Chondrocyte (in vitro differentiated cells): Measurements from ENCODE around the gene MTFR1L. TPM values are rescaled to one million over a fixed set of nuclear protein-coding genes. Genes with fewer than 3 reads are reported as not detected.

ENCODE experiments used
- DNase-seq: peaks from one replicate; pipeline ENCODE4 v3.0.0; 2021; ENCODE audit warnings: mixed read lengths, low spot score
- H3K27ac Mint-ChIP-seq: one replicate; pipeline ENCODE4 v1.8.0; 2021; ENCODE audit warnings: mild to moderate bottlenecking, moderate library complexity, mixed read lengths; ENCODE audit not compliant: unreplicated experiment
- H3K27me3 Mint-ChIP-seq: 2 replicates; pipeline ENCODE4 v1.8.0; 2021; ENCODE audit warnings: low read depth, mixed read lengths
- H3K36me3 Mint-ChIP-seq: 2 replicates; pipeline ENCODE4 v1.8.0; 2021; ENCODE audit warnings: low read depth, mixed read lengths
- H3K4me1 Mint-ChIP-seq: 2 replicates; pipeline ENCODE4 v1.8.0; 2021; ENCODE audit warnings: low read depth, mild to moderate bottlenecking, mixed read lengths
- H3K4me3 Mint-ChIP-seq: one replicate; pipeline ENCODE4 v1.8.0; 2021; ENCODE audit warnings: mild to moderate bottlenecking, moderate library complexity, mixed read lengths; ENCODE audit not compliant: unreplicated experiment
- H3K9me3 Mint-ChIP-seq: 2 replicates; pipeline ENCODE4 v1.8.0; 2021; ENCODE audit warnings: low read depth, mixed read lengths
- total RNA-seq: library from RNA; stranded (reverse); gene quantifications from 3 replicates; pipeline ENCODE4 v1.2.1, GENCODE V29; 2021
- TF ChIP-seq, protein P1 (sequence below): fragments of 200-600 bp; sonication (generic); IDR thresholded peaks from 2 replicates; pipeline ENCODE4 v1.5.0; 2021; ENCODE audit warnings: antibody characterized with exemption, mild to moderate bottlenecking, moderate library complexity

The MTFR1L gene
- total RNA-seq, 1 donor from 2014 or later = 51.2 TPM

GRCh38 chr1:25873120-25873519 is 53.4 kb downstream of the MTFR1L start:
- H3K4me3 Mint-ChIP-seq = no peak overlapping the region
- no peak overlapping the region for H3K27ac Mint-ChIP-seq
- peak; percentile 55 for DNase-seq
- TF ChIP-seq, protein P1, sequence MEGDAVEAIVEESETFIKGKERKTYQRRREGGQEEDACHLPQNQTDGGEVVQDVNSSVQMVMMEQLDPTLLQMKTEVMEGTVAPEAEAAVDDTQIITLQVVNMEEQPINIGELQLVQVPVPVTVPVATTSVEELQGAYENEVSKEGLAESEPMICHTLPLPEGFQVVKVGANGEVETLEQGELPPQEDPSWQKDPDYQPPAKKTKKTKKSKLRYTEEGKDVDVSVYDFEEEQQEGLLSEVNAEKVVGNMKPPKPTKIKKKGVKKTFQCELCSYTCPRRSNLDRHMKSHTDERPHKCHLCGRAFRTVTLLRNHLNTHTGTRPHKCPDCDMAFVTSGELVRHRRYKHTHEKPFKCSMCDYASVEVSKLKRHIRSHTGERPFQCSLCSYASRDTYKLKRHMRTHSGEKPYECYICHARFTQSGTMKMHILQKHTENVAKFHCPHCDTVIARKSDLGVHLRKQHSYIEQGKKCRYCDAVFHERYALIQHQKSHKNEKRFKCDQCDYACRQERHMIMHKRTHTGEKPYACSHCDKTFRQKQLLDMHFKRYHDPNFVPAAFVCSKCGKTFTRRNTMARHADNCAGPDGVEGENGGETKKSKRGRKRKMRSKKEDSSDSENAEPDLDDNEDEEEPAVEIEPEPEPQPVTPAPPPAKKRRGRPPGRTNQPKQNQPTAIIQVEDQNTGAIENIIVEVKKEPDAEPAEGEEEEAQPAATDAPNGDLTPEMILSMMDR = no peak
- no peaks in the 10 kb centered on the region for H3K9me3 Mint-ChIP-seq
- H3K36me3 Mint-ChIP-seq = no peaks in the 10 kb centered on the region
- peaks cover 23% of the 10 kb centered on the region for H3K4me1 Mint-ChIP-seq
- no peaks in the 10 kb centered on the region for H3K27me3 Mint-ChIP-seq

DNA sequence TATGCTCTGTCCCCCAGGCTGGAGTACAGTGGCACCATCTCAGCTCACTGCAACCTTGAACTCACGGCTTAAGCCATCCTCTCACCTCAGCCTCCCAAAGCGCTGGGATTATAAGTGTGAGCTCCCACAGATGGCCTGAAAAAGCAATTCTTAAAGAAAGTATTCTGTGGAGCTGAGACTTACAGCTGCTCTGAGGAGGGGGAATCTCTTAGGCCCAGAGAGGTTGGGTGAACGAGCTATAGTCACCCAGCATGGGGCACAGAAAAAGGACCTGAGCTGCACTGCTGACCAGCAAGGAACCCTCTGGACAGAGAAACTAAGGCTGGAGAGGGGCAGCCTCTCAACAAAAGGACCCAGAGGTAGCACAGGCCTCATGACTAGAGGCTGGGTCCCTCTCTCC is 54.5 kb downstream of the MTFR1L start:
- Mint-ChIP-seq H3K9me3 (no peaks in the 10 kb centered on the region), H3K4me3 (peak overlapping the region; percentile 89), H3K27me3 (no peaks in the 10 kb centered on the region), H3K4me1 (peaks cover 23% of the 10 kb centered on the region), H3K36me3 (no peaks in the 10 kb centered on the region), H3K27ac (no peak overlapping the region)
- no peak for DNase-seq
- TF ChIP-seq, protein P1 = no peak

DNA sequence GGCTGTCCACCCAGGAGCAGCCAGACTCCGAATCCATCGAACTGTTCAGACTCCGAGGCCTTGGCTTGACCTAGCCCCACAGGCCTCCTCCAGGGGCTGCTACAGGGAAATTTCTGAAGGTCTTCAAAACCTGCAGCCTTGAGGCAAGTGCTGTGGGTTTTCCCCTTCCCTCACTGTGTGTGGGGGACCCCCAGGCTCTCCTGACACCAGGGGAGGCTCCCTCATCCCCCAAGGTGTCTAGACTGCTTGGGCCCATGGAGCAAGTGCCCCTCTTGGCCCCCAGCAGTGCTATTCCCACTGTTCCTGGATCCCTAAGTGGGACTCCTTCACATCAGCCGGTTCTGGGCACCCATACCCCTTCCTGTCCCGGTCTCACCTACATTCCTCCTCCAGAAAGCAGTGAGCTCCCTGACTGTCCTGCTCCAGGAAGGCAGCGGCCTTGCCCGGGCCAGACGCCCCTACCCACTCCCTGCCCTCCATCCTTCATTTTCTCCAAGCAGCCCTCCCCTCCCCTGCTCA is 54.9 kb downstream of the MTFR1L start:
- Mint-ChIP-seq H3K27ac (peak overlapping the region; percentile 84), H3K27me3 (no peaks in the 10 kb centered on the region), H3K4me3 (peak overlapping the region; percentile 89), H3K9me3 (no peaks in the 10 kb centered on the region), H3K4me1 (peaks cover 23% of the 10 kb centered on the region), H3K36me3 (no peaks in the 10 kb centered on the region)
- TF ChIP-seq, protein P1 = no peak
- DNase-seq = peak; percentile 52

DNA sequence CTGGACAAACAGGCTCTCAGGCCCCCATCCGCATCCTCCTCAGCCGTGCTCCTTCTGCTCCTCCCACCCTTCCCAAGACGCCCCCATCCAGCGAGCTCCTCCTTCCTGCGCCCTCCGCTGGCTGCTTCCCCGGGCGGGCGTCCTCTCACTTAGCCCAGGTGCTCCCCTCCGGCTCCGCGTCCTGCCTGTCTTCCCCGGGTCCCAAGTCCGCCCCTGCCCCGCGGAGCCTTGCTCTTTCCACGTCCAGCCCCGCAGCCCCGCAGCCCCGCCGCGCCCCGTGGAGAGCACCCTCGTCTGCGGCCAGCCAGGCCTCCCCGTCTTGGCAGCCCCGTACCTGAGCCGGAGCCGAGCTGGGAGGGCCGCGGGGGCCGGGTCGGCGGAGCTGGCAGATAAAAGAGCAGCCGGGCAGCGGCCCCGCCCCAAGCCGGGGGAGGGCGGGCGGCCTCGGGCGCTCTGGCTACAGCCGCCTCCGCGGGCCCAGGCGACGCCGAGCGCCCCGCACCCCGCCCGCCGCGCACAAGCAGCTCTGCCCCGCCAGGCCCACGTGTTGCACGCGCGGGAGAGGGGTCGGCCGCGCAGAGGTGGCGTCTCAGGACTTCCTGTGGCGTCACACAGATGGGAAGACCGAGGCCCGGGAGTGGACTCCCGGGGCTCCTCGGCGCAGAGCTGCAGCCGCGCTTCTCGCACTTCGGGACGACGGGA is 55.6 kb downstream of the MTFR1L start, which contains the start of gene PAQR7:
TSS of gene PAQR7 (minus strand) at position 555 of the 702 bp plus-strand sequence. CDS start 11,869 bp downstream, outside the sequence.
- peak within 1 kb of the TSS; percentile 84 for H3K27ac Mint-ChIP-seq
- peak; percentile 95 for DNase-seq

More for the DNA sequence above, 55.6 kb downstream of the MTFR1L start, which contains the start of gene PAQR7:
- no peaks in the 10 kb centered on the region for H3K9me3 Mint-ChIP-seq
- no peaks in the 10 kb centered on the region for H3K27me3 Mint-ChIP-seq
- no peaks in the 10 kb centered on the region for H3K36me3 Mint-ChIP-seq
- peaks cover 23% of the 10 kb centered on the region for H3K4me1 Mint-ChIP-seq
- TF ChIP-seq, protein P1 = peak; percentile 58
- peak within 1 kb of the TSS; percentile 89 for H3K4me3 Mint-ChIP-seq
